Esophagus muscularis mucosa (tissue), 4 donors: ENCODE measurements around the gene NECTIN2. TPM values are rescaled to one million over a fixed set of nuclear protein-coding genes. Genes with fewer than 3 reads are reported as not detected.
A peak's percentile ranks its signal among the peaks of the same experiment; 100 is the strongest.

ENCODE experiments used
- DNase-seq: peaks from one replicate; pipeline ENCODE4 v3.0.0-alpha.2; 2017; ENCODE audit errors: extremely low spot score
- H3K27ac ChIP-seq, 4 donors: fragments of 200-600 bp; sonication (generic); replicated peaks in 1 of 4; 1 replicate in 3 of 4; 2 replicates in 1 of 4; pipeline ENCODE4 v1.5.1; 2016 to 2019; ENCODE audit warnings: mild to moderate bottlenecking in 1 of 4
- H3K27me3 ChIP-seq, 4 donors: fragments of 200-600 bp; sonication (generic); one replicate each; pipeline versions ENCODE4 v1.5.1 to v1.6.0; 2016 to 2019
- H3K36me3 ChIP-seq, 4 donors: fragments of 200-600 bp; sonication (generic); one replicate each; pipeline ENCODE4 v1.5.1; 2016 to 2019
- H3K4me1 ChIP-seq, 4 donors: fragments of 200-600 bp; sonication (generic); one replicate each; pipeline ENCODE4 v1.5.1; 2016 to 2019
- H3K4me3 ChIP-seq, 4 donors: fragments of 200-600 bp; sonication (generic); 1 replicate in 2 of 4; 2 replicates in 2 of 4; pipeline ENCODE4 v1.5.1; 2016 to 2019; ENCODE audit warnings: mild to moderate bottlenecking in 4 of 4, moderate library complexity in 1 of 4
- H3K9me3 ChIP-seq, 4 donors: fragments of 200-600 bp; sonication (generic); 1 replicate in 3 of 4; 2 replicates in 1 of 4; pipeline ENCODE4 v1.5.1; 2016 to 2019
- CTCF ChIP-seq, 3 experiments: fragments of 200-600 bp in 2 of 3; fragments of 450-650 bp in 1 of 3; sonication (generic) in 2 of 3; IDR thresholded peaks; one replicate each; pipeline ENCODE4 v1.5.1; 2017 to 2019; ENCODE audit warnings: antibody characterized with exemption in 3 of 3, mild to moderate bottlenecking in 2 of 3, moderate library complexity in 1 of 3
- EP300 ChIP-seq: sonication (generic); formaldehyde crosslinking; IDR thresholded peaks from one replicate; pipeline ENCODE4 v1.6.1; 2017; ENCODE audit warnings: antibody characterized with exemption
- POLR2A ChIP-seq: fragments of 450-650 bp; IDR thresholded peaks from one replicate; pipeline ENCODE4 v1.6.1; 2017; ENCODE audit warnings: antibody characterized with exemption, moderate library complexity, mild to moderate bottlenecking, low read depth
- POLR2AphosphoS5 ChIP-seq, 2 donors: sonication (generic); formaldehyde crosslinking; IDR thresholded peaks; one replicate each; pipeline ENCODE4 v1.6.1; 2017; ENCODE audit warnings: antibody characterized with exemption in 2 of 2
- WGBS: methylation state at CpG from one replicate; pipeline ENCODE4 v1.1.5; 2018; 5-methylcytosine and 5-hydroxymethylcytosine counted together
- intact Hi-C: fragments of 100-400 bp; cut with DNase I; formaldehyde crosslinking; loops from one replicate; pipeline ENCODE4 v1.15.1; 2023
- total RNA-seq, 4 donors: library from RNA; depleted of rRNA; stranded (reverse); fragments of >200 nt; gene quantifications; one replicate each; pipeline versions ENCODE4 v1.1.0 to v1.2.1, GENCODE V29; 2016

Gene NECTIN2
- total RNA-seq, 4 donors from 2014 or later, result 34.5 to 72.4 (median 60.1) TPM

GRCh38 chr19:44803442-44804428, 42.4 kb upstream of the NECTIN2 start:
- Histone ChIP-seq H3K27me3 (no peaks in the 10 kb centered on the region), H3K27ac (no peak overlapping the region), H3K4me3 (no peak overlapping the region), H3K36me3 (no peaks in the 10 kb centered on the region), H3K9me3 (no peaks in the 10 kb centered on the region), H3K4me1 (peaks cover 11 to 26% (median 15%) of the 10 kb centered on the region in 4 donors)
- DNase-seq, result no peak
- intact Hi-C loops, result no loop called here
- no peak for TF ChIP-seq CTCF (IDR thresholded peaks at IDR 0.05)
- TF ChIP-seq POLR2A, result no peak
- no peak for TF ChIP-seq POLR2AphosphoS5 (IDR thresholded peaks at IDR 0.05)
- TF ChIP-seq EP300, result no peak
- 89% methylated on average over 11 of the region's 13 CpGs for WGBS

GRCh38 chr19:44806291-44806690, 39.8 kb upstream of the NECTIN2 start:
- intact Hi-C loops, result no loop called here
- TF ChIP-seq CTCF (IDR thresholded peaks at IDR 0.05) (no peak), POLR2AphosphoS5 (IDR thresholded peaks at IDR 0.05) (no peak), EP300 (no peak), POLR2A (no peak)
- DNase-seq, result no peak
- Histone ChIP-seq H3K4me1 (peaks cover 27 to 42% (median 37%) of the 10 kb centered on the region in 4 donors), H3K36me3 (peaks cover 0 to 4% (median 2%) of the 10 kb centered on the region in 4 donors), H3K4me3 (no peak overlapping the region), H3K27me3 (no peaks in the 10 kb centered on the region), H3K27ac (no peak overlapping the region), H3K9me3 (no peaks in the 10 kb centered on the region)
- WGBS, result 81% methylated on average over 7 of the region's 7 CpGs

- Histone ChIP-seq H3K9me3 (no peaks in the 10 kb centered on the region), H3K4me3 (no peak overlapping the region), H3K27me3 (no peaks in the 10 kb centered on the region), H3K4me1 (peaks cover 27 to 42% (median 37%) of the 10 kb centered on the region in 4 donors), H3K36me3 (peaks cover 0 to 12% (median 5%) of the 10 kb centered on the region in 4 donors), H3K27ac (peak overlapping the region in 3 of 4 donors; percentile 70 to 82 (median 79))
- intact Hi-C loops, result no loop called here
- DNase-seq, result no peak
- TF ChIP-seq EP300, result no peak
- TF ChIP-seq POLR2AphosphoS5 (IDR thresholded peaks at IDR 0.05), result no peak
- no peak for TF ChIP-seq CTCF (IDR thresholded peaks at IDR 0.05)
- TF ChIP-seq POLR2A, result no peak
- 71% methylated on average over 5 of the region's 5 CpGs for WGBS
Measured at GRCh38 chr19:44807162-44807561, 38.9 kb upstream of the NECTIN2 start.

- Histone ChIP-seq H3K4me1 (peaks cover 27 to 42% (median 37%) of the 10 kb centered on the region in 4 donors), H3K4me3 (peak overlapping the region in 3 of 4 donors; percentile 59 to 73 (median 65)), H3K9me3 (no peaks in the 10 kb centered on the region), H3K27ac (peak overlapping the region; percentile 58 to 82 (median 74)), H3K27me3 (no peaks in the 10 kb centered on the region), H3K36me3 (peaks cover 0 to 17% (median 7%) of the 10 kb centered on the region in 4 donors)
- TF ChIP-seq POLR2A (no peak), CTCF (IDR thresholded peaks at IDR 0.05) (peak; percentile 33 to 45 (median 38))
- no peak for DNase-seq
- intact Hi-C loops, result no loop called here
- WGBS, result 34% methylated on average over 10 of the region's 14 CpGs
Measured at GRCh38 chr19:44807652-44808462, 38.2 kb upstream of the NECTIN2 start.
